Transverse colon (tissue), 4 donors: ENCODE measurements around the gene DNAJC1. TPM values are rescaled to one million over a fixed set of nuclear protein-coding genes. Genes with fewer than 3 reads are reported as not detected.

ENCODE experiments used
- DNase-seq: peaks from one replicate; pipeline ENCODE4 v3.0.0-alpha.2; 2019
- H3K27ac ChIP-seq, 4 donors: fragments of 200-600 bp; sonication (generic); 2 replicates each; pipeline ENCODE4 v1.5.1; 2016 to 2018; ENCODE audit warnings: inconsistent platforms in 4 of 4
- H3K27me3 ChIP-seq: fragments of 200-600 bp; sonication (generic); 2 replicates; pipeline ENCODE4 v1.5.1; 2017; ENCODE audit warnings: inconsistent platforms
- H3K36me3 ChIP-seq, 4 donors: fragments of 200-600 bp; sonication (generic); 2 replicates each; pipeline ENCODE4 v1.5.1; 2017 to 2019; ENCODE audit warnings: inconsistent platforms in 4 of 4
- H3K4me1 ChIP-seq, 4 donors: fragments of 200-600 bp; sonication (generic); 2 replicates each; pipeline ENCODE4 v1.5.1; 2017 to 2020; ENCODE audit warnings: inconsistent platforms in 4 of 4
- H3K4me3 ChIP-seq, 4 donors: fragments of 200-600 bp; sonication (generic); 1 replicate in 1 of 4; 2 replicates in 3 of 4; pipeline versions ENCODE4 v1.5.1 to v1.6.1; 2017 to 2019; ENCODE audit warnings: inconsistent platforms in 4 of 4
- H3K9me3 ChIP-seq, 2 donors: fragments of 200-600 bp; sonication (generic); 2 replicates each; pipeline ENCODE4 v1.5.1; 2017 to 2019; ENCODE audit warnings: inconsistent platforms in 2 of 2
- EP300 ChIP-seq: sonication (generic); formaldehyde crosslinking; IDR thresholded peaks from one replicate; pipeline ENCODE4 v1.6.1; 2017; ENCODE audit warnings: antibody characterized with exemption, low read depth
- POLR2A ChIP-seq: fragments of 450-650 bp; IDR thresholded peaks from one replicate; pipeline ENCODE4 v1.6.1; 2016; ENCODE audit warnings: antibody characterized with exemption, mild to moderate bottlenecking, moderate library complexity
- POLR2AphosphoS5 ChIP-seq, 3 donors: sonication (generic); formaldehyde crosslinking; IDR thresholded peaks; one replicate each; pipeline ENCODE4 v1.6.1; 2016; ENCODE audit warnings: antibody characterized with exemption in 3 of 3
- WGBS, 2 donors: methylation state at CpG; one replicate each; pipeline ENCODE4 v1.1.5; 2018; ENCODE audit warnings: low coverage in 1 of 2; 5-methylcytosine and 5-hydroxymethylcytosine counted together
- in situ Hi-C, 4 donors: fragments of 200-750 bp; cut with MboI; loops; one replicate each; pipeline versions ENCODE4 v1.15.0 to v1.15.1; 2017; ENCODE audit warnings: low sequenced_read_pairs in 3 of 4, low pct_ligation_motif_present in 1 of 4, low pct_unique_long_range_greater_than_20kb in 1 of 4
- intact Hi-C: fragments of 100-400 bp; cut with DNase I; formaldehyde crosslinking; loops from one replicate; pipeline ENCODE4 v1.15.1; 2023; ENCODE audit warnings: low total_unique reads
- total RNA-seq, 4 donors: library from RNA; depleted of rRNA; stranded (reverse); fragments of >200 nt; gene quantifications; one replicate each; pipeline ENCODE4 v1.1.0, GENCODE V29; 2016
- TF ChIP-seq, protein P1 (sequence below), 5 experiments: fragments of 200-600 bp in 3 of 5; fragments of 450-650 bp in 2 of 5; sonication (generic) in 3 of 5; IDR thresholded peaks; 1 replicate in 2 of 5; 2 replicates in 3 of 5; pipeline ENCODE4 v1.5.1; 2016 to 2017; ENCODE audit warnings: antibody characterized with exemption in 5 of 5, inconsistent platforms in 3 of 5, mild to moderate bottlenecking in 2 of 5, moderate library complexity in 1 of 5

DNAJC1 gene
- total RNA-seq, 4 donors from 2014 or later: 18.5 to 71.7 (median 48.4) TPM

GRCh38 chr10:21976739-21977138 is 26.8 kb downstream of the DNAJC1 start:
- no peak overlapping the region for H3K27ac ChIP-seq
- no peaks in the 10 kb centered on the region for H3K27me3 ChIP-seq
- TF ChIP-seq, protein P1, sequence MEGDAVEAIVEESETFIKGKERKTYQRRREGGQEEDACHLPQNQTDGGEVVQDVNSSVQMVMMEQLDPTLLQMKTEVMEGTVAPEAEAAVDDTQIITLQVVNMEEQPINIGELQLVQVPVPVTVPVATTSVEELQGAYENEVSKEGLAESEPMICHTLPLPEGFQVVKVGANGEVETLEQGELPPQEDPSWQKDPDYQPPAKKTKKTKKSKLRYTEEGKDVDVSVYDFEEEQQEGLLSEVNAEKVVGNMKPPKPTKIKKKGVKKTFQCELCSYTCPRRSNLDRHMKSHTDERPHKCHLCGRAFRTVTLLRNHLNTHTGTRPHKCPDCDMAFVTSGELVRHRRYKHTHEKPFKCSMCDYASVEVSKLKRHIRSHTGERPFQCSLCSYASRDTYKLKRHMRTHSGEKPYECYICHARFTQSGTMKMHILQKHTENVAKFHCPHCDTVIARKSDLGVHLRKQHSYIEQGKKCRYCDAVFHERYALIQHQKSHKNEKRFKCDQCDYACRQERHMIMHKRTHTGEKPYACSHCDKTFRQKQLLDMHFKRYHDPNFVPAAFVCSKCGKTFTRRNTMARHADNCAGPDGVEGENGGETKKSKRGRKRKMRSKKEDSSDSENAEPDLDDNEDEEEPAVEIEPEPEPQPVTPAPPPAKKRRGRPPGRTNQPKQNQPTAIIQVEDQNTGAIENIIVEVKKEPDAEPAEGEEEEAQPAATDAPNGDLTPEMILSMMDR (IDR thresholded peaks at IDR 0.05): no peak
- TF ChIP-seq POLR2AphosphoS5 (IDR thresholded peaks at IDR 0.05) (no peak), EP300 (no peak), POLR2A (no peak)
- intact Hi-C loops (no loop called here), in situ Hi-C loops (loop anchor here in 3 of 4 donors (25.0 kb wide), 4 partner anchors 461 to 736 kb away; partner anchors contain the start of gene PIP4K2A (in 1 of the 3))
- H3K4me3 ChIP-seq: no peak overlapping the region
- H3K4me1 ChIP-seq: peaks cover 0 to 17% (median 4%) of the 10 kb centered on the region in 4 donors
- H3K36me3 ChIP-seq: no peaks in the 10 kb centered on the region
- no peak for DNase-seq
- WGBS, 2 donors: 95 to 96% methylated on average over 7 of the region's 7 CpGs
- no peaks in the 10 kb centered on the region for H3K9me3 ChIP-seq

GRCh38 chr10:21976280-21976679 is 27.2 kb downstream of the DNAJC1 start:
- no peaks in the 10 kb centered on the region for H3K36me3 ChIP-seq
- no peaks in the 10 kb centered on the region for H3K9me3 ChIP-seq
- TF ChIP-seq, protein P1 (IDR thresholded peaks at IDR 0.05): no peak
- TF ChIP-seq POLR2A: no peak
- TF ChIP-seq POLR2AphosphoS5 (IDR thresholded peaks at IDR 0.05): no peak
- TF ChIP-seq EP300: no peak
- no peak overlapping the region for H3K27ac ChIP-seq
- H3K4me1 ChIP-seq: peaks cover 0 to 17% (median 4%) of the 10 kb centered on the region in 4 donors
- intact Hi-C loops: no loop called here
- DNase-seq: no peak
- H3K4me3 ChIP-seq: no peak overlapping the region
- WGBS, 2 donors: 78 to 80% methylated on average over 2 of the region's 2 CpGs
- H3K27me3 ChIP-seq: no peaks in the 10 kb centered on the region
- in situ Hi-C loops: loop anchor here in 3 of 4 donors (25.0 kb wide), 4 partner anchors 461 to 736 kb away; partner anchors contain the start of gene PIP4K2A (in 1 of the 3)

DNA sequence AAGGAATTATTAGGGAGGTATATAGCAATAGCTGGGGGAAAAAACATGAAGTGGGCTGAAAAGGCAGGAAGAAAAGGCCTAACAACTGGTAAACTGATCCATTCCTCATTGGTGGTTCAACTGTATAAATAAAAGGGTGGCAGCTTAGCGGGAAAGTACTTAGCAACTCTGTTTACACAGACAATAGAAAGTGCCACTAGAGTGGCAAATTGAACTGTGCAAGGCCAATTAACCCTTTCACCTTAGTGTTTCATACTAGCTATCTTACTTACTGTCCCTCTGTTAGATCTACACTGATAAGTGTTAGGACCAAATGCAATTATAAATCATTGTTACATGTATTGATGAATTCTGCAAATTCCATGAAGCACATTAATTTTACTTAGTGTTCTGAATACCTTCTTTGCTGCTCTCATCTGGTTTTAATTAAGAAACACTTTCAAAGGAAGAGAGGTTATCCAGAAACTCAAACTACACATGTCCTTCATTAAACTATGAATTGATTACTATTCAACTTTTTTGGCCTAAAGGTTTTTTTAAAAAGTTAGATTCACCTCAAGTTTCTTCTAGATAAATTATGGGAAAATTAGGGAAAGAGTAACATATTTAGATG is 28.0 kb downstream of the DNAJC1 start:
- H3K36me3 ChIP-seq: no peaks in the 10 kb centered on the region
- peaks cover 0 to 17% (median 4%) of the 10 kb centered on the region in 4 donors for H3K4me1 ChIP-seq
- WGBS, 2 donors: 40 to 50% methylated on average over 1 of the region's 1 CpG
- in situ Hi-C loops (loop anchor here in 3 of 4 donors (25.0 kb wide), 4 partner anchors 462 to 737 kb away; partner anchors contain the start of gene PIP4K2A (in 1 of the 3)), intact Hi-C loops (no loop called here)
- H3K27ac ChIP-seq: no peak overlapping the region
- TF ChIP-seq POLR2A (no peak), POLR2AphosphoS5 (IDR thresholded peaks at IDR 0.05) (no peak), EP300 (no peak)
- TF ChIP-seq, protein P1 (IDR thresholded peaks at IDR 0.05): no peak
- H3K4me3 ChIP-seq: no peak overlapping the region
- DNase-seq: no peak
- no peaks in the 10 kb centered on the region for H3K9me3 ChIP-seq
- no peaks in the 10 kb centered on the region for H3K27me3 ChIP-seq

- H3K27me3 ChIP-seq: no peaks in the 10 kb centered on the region
- peaks cover 0 to 9% (median 4%) of the 10 kb centered on the region in 4 donors for H3K4me1 ChIP-seq
- 85 to 94% methylated on average over 1 of the region's 1 CpG for WGBS, 2 donors
- H3K36me3 ChIP-seq: no peaks in the 10 kb centered on the region
- no peak for DNase-seq
- H3K27ac ChIP-seq: no peak overlapping the region
- intact Hi-C loops (no loop called here), in situ Hi-C loops (loop anchor here in 3 of 4 donors (25.0 kb wide), 1 partner anchor 485 kb away; no protein-coding TSS in a partner anchor)
- H3K9me3 ChIP-seq: no peaks in the 10 kb centered on the region
- TF ChIP-seq, protein P1 (IDR thresholded peaks at IDR 0.05): no peak
- TF ChIP-seq POLR2A (no peak), EP300 (no peak), POLR2AphosphoS5 (IDR thresholded peaks at IDR 0.05) (no peak)
- H3K4me3 ChIP-seq: no peak overlapping the region
These were observed 30.9 kb downstream of the DNAJC1 start for GRCh38 chr10:21972584-21972983.
